ENCODE measurements around the gene RAVER1.

The RAVER1 gene

GRCh38 chr19:10317857-10318462 is 15.4 kb downstream of the RAVER1 start:
- H3K36me3 Mint-ChIP-seq = peaks cover 26% of the 10 kb centered on the region
- H3K4me3 Mint-ChIP-seq = no peak overlapping the region
- H3K9me3 Mint-ChIP-seq = no peaks in the 10 kb centered on the region
- no peak overlapping the region for H3K27ac Mint-ChIP-seq
- H3K4me1 Mint-ChIP-seq = peaks cover 18% of the 10 kb centered on the region
- CTCF ChIA-PET = no interaction called here
- no peaks in the 10 kb centered on the region for H3K27me3 Mint-ChIP-seq
- DNase-seq = no peak

DNA sequence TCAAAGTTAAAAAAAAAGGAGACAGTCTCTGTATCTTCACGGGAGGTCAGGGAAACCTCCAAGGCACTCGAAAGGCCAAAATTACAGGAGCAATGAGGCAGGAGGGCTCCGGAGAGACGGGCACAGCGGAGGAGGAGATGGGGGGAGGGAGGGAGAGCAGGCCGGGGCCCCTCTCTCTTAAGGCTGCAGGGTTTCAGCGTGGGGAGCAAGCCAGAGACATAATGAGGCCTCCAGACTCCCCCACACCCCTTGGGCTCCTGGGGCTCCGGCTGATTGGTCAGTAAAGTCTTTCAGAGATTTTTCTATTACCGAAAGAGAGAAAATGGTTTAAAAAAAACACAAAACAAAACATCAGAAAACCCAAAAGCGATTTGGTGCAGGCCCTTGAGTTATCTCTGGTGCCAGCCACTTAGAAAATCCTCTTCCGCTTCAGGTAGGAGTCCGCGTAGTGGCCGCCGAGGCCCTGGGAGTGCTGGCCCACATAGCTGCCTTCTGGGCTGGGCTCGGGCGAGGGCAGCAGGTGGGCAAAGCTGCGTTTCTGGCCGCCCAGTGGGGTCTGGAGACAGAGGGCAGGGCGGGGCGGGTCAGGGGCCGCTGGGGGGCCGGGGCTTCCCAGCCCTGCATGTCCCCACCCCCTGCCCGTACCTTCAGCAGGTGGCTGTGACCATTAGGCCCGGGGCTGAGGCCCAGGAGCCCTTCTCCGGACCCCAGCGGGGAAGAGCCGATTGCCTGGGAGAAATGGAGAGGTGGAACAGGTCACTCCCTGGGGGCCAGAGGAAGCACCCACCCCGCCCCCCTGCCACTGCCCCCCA is 16.1 kb downstream of the RAVER1 start:
- H3K9me3 Mint-ChIP-seq = no peaks in the 10 kb centered on the region
- H3K36me3 Mint-ChIP-seq = peaks cover 26% of the 10 kb centered on the region
- no peak for DNase-seq
- CTCF ChIA-PET = interaction anchor here (0.7 kb wide), 1 partner anchor 48 kb away, joined by 3 read pairs; no protein-coding TSS in a partner anchor
- H3K4me3 Mint-ChIP-seq = no peak overlapping the region
- peaks cover 18% of the 10 kb centered on the region for H3K4me1 Mint-ChIP-seq
- H3K27ac Mint-ChIP-seq = no peak overlapping the region
- no peaks in the 10 kb centered on the region for H3K27me3 Mint-ChIP-seq

- H3K36me3 Mint-ChIP-seq = peaks cover 22% of the 10 kb centered on the region
- no peak for DNase-seq
Observed at GRCh38 chr19:10316229-10317044, 16.9 kb downstream of the RAVER1 start.

DNA sequence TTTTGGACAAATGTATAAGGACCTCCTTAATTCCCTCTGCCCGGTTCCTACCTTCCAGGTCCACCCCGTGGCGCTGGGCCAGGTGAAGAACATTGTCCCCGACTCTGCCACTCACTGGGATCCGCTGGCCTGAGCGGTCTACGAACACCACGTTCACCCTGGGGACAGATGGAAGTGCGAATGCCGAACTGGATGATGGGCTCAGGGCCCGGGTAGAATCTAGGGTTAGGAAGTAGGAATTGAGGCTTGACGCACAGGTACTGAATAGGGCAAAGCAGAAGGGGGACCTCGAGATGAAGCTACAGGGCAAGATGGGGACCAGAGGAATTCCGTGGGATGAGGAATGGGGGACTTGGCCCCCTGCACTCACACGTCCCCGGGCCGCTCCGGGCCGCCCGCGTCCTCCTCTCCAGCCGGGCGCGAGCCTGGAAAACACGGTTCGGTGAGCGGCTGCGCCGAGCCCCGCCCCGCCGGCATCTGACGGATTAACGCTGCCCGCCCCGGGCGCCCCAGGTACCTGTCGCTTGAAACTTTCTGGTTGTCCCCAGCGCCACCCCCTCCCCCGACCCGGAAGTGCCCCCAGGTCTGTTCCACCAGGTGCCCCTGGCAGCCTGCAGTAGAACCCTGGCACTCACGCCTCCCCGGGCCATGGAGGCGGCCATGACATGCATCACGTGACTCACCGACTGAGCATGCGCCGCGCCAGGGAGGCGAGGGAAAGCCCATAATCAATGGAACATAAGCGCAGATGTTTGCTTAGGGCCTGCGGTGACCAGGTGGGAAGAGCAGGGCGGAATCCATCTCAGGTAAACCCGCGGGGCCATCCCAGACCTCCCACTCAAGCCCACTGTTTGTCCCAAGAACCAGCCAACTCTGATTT is 17.8 kb downstream of the RAVER1 start, which contains the start of gene FDX2:
TSS of gene FDX2 (minus strand) at position 681 of the 880 bp plus-strand sequence. CDS start at position 662, 19 bp downstream.
- DNase-seq = peak; percentile 93
- Mint-ChIP-seq H3K4me1 (peaks cover 18% of the 10 kb centered on the region), H3K27me3 (no peaks in the 10 kb centered on the region), H3K9me3 (no peaks in the 10 kb centered on the region), H3K4me3 (peak within 1 kb of the TSS; percentile 78), H3K27ac (peak within 1 kb of the TSS; percentile 28), H3K36me3 (peaks cover 22% of the 10 kb centered on the region)
- CTCF ChIA-PET = interaction anchor here (0.6 to 2.2 kb wide), 3 partner anchors 9 to 73 kb away, joined by 4 to 6 read pairs (median 5); no protein-coding TSS in a partner anchor

More at GRCh38 chr19:10316229-10317044, 16.9 kb downstream of the RAVER1 start:
- H3K27ac Mint-ChIP-seq = no peak overlapping the region
- CTCF ChIA-PET = interaction anchor here (0.7 to 2.2 kb wide), 2 partner anchors 47 to 57 kb away, joined by 3 to 5 read pairs; no protein-coding TSS in a partner anchor
- H3K4me1 Mint-ChIP-seq = peaks cover 18% of the 10 kb centered on the region
- no peaks in the 10 kb centered on the region for H3K9me3 Mint-ChIP-seq
- H3K4me3 Mint-ChIP-seq = peak overlapping the region; percentile 78
- no peaks in the 10 kb centered on the region for H3K27me3 Mint-ChIP-seq

DNA sequence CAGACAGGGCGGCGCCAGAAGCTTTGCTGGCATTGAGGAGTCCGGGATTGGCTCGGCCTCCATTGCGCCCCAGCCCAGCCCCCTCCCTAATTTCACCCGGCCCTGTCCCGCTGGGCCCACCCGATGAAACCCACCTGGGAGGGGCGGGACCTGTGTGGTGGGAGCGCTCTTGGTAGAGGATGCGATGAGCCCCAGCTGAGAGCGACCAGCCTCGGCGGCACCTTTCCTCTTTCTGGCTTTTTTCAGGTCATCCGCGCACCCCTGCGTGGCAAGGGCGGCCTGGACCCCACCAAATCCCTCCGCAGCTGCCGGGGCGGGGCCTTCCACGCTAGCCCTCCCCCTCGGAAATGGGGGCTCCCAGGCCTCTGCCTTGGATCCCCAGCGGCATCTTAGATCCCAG is 23.9 kb downstream of the RAVER1 start, which contains the start of gene ZGLP1:
TSS of gene ZGLP1 (minus strand) at position 393 of the 400 bp plus-strand sequence.
- H3K27me3 Mint-ChIP-seq = no peaks in the 10 kb centered on the region
- no peak for DNase-seq
- H3K4me1 Mint-ChIP-seq = peaks cover 4% of the 10 kb centered on the region
- no peak within 1 kb of the TSS for H3K27ac Mint-ChIP-seq
- no peak within 1 kb of the TSS for H3K4me3 Mint-ChIP-seq
- no peaks in the 10 kb centered on the region for H3K36me3 Mint-ChIP-seq
- CTCF ChIA-PET = no interaction called here
- no peaks in the 10 kb centered on the region for H3K9me3 Mint-ChIP-seq

- no peaks in the 10 kb centered on the region for H3K9me3 Mint-ChIP-seq
- H3K27ac Mint-ChIP-seq = no peak overlapping the region
- no peak overlapping the region for H3K4me3 Mint-ChIP-seq
- H3K36me3 Mint-ChIP-seq = no peaks in the 10 kb centered on the region
- H3K4me1 Mint-ChIP-seq = no peaks in the 10 kb centered on the region
- CTCF ChIA-PET = interaction anchor here (1.5 kb wide), 1 partner anchor 83 kb away, joined by 5 read pairs; no protein-coding TSS in a partner anchor
- no peak for DNase-seq
- H3K27me3 Mint-ChIP-seq = peaks cover 18% of the 10 kb centered on the region
Observed at GRCh38 chr19:10306327-10306726, 27.0 kb downstream of the RAVER1 start.

- no peaks in the 10 kb centered on the region for H3K4me1 Mint-ChIP-seq
- no peak overlapping the region for H3K27ac Mint-ChIP-seq
- no peaks in the 10 kb centered on the region for H3K9me3 Mint-ChIP-seq
- H3K4me3 Mint-ChIP-seq = no peak overlapping the region
- CTCF ChIA-PET = interaction anchor here (1.5 kb wide), 1 partner anchor 84 kb away, joined by 5 read pairs; no protein-coding TSS in a partner anchor
- H3K36me3 Mint-ChIP-seq = no peaks in the 10 kb centered on the region
- H3K27me3 Mint-ChIP-seq = peaks cover 25% of the 10 kb centered on the region
- no peak for DNase-seq
Observed at GRCh38 chr19:10305139-10305806, 28.1 kb downstream of the RAVER1 start.

- H3K27me3 Mint-ChIP-seq = peaks cover 78% of the 10 kb centered on the region
- no peaks in the 10 kb centered on the region for H3K9me3 Mint-ChIP-seq
- no peak overlapping the region for H3K27ac Mint-ChIP-seq
- H3K36me3 Mint-ChIP-seq = peaks cover 3% of the 10 kb centered on the region
- no peak for DNase-seq
- CTCF ChIA-PET = no interaction called here
- H3K4me1 Mint-ChIP-seq = peaks cover 12% of the 10 kb centered on the region
- no peak overlapping the region for H3K4me3 Mint-ChIP-seq
Observed at GRCh38 chr19:10299545-10300458, 33.5 kb downstream of the RAVER1 start.

DNA sequence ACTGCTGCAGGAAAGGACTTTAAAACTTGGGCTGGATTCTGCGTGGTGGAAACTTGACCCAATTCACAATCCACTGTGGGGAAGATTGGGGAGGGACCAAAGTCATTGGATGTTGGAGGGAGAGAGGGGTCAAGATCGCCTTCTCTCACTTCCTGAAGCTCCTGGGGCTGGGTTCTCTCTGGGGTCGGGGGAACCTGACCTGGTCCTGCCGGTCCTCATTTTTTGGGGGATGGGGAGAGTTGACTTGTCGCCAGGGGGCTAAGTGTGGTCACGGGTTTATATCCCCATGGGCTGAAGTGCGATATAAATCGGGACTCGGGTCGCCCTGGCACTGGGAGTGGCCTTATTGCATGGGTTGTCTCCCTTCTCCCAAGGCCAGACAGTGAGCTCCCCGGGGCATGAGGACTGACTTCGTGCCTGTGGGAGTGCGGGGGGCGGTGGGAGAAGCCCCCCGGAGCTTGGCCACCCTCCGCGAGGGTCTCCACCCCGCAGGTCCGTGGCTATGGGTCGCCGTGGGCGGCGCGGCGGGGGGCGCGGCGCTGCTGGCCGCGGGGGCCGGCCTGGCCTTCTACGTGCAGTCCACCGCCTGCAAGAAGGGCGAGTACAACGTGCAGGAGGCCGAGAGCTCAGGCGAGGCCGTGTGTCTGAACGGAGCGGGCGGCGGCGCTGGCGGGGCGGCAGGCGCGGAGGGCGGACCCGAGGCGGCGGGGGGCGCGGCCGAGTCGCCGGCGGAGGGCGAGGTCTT is 37.3 kb downstream of the RAVER1 start:
- Mint-ChIP-seq H3K4me3 (peak overlapping the region; percentile 76), H3K36me3 (peaks cover 14% of the 10 kb centered on the region), H3K4me1 (peaks cover 40% of the 10 kb centered on the region), H3K27me3 (peaks cover 95% of the 10 kb centered on the region), H3K9me3 (peaks cover 2% of the 10 kb centered on the region), H3K27ac (peak overlapping the region; percentile 75)
- no peak for DNase-seq
- CTCF ChIA-PET = interaction anchor here (0.6 to 1.9 kb wide), 3 partner anchors 24 to 104 kb away, joined by 3 to 5 read pairs (median 3); no protein-coding TSS in a partner anchor

- peaks cover 46% of the 10 kb centered on the region for H3K4me1 Mint-ChIP-seq
- peaks cover 2% of the 10 kb centered on the region for H3K9me3 Mint-ChIP-seq
- CTCF ChIA-PET = interaction anchor here (0.6 to 1.9 kb wide), 3 partner anchors 24 to 105 kb away, joined by 3 to 5 read pairs (median 3); no protein-coding TSS in a partner anchor
- peak overlapping the region; percentile 76 for H3K4me3 Mint-ChIP-seq
- peak overlapping the region; percentile 75 for H3K27ac Mint-ChIP-seq
- peaks cover 14% of the 10 kb centered on the region for H3K36me3 Mint-ChIP-seq
- H3K27me3 Mint-ChIP-seq = peaks cover 98% of the 10 kb centered on the region
- peak; percentile 86 for DNase-seq
Observed at GRCh38 chr19:10295305-10295846, 38.0 kb downstream of the RAVER1 start.

DNA sequence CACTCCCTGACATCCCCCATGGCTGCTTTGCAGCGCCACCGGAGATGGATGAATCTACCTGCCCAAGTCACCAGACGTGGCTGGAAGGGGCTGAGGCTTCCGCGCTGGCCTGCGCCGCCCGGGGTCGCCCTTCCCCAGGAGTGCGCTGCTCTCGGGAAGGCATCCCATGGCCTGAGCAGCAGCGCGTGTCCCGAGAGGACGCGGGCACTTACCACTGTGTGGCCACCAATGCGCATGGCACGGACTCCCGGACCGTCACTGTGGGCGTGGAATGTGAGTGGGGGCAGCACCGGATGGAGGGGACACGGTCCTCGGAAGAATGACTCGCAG is 39.0 kb downstream of the RAVER1 start:
- Mint-ChIP-seq H3K4me1 (peaks cover 53% of the 10 kb centered on the region), H3K27ac (no peak overlapping the region)

More for the DNA sequence above, 39.0 kb downstream of the RAVER1 start:
- CTCF ChIA-PET = interaction anchor here (1.9 kb wide), 1 partner anchor 35 kb away, joined by 5 read pairs; no protein-coding TSS in a partner anchor
- peaks cover 2% of the 10 kb centered on the region for H3K9me3 Mint-ChIP-seq
- H3K36me3 Mint-ChIP-seq = peaks cover 17% of the 10 kb centered on the region
- DNase-seq = no peak
- peaks cover 100% of the 10 kb centered on the region for H3K27me3 Mint-ChIP-seq
- H3K4me3 Mint-ChIP-seq = peak overlapping the region; percentile 53

All from activated naive CD4-positive, alpha-beta T cell treated with anti-CD3 and anti-CD28 coated beads, Interleukin-2, amount 10 ng/mL, durations not matched to agents 7 days and 5 days (primary cell).